Activated T-helper 1 cell treated with Interleukin-2 at 50 U/mL for 16 hours (primary cell): ENCODE measurements around the gene GDPD2.

Experiments used
- DNase-seq: peaks from one replicate; pipeline ENCODE4 v3.0.0-alpha.2; 2020; ENCODE audit warnings: low read depth

GDPD2 gene

DNA sequence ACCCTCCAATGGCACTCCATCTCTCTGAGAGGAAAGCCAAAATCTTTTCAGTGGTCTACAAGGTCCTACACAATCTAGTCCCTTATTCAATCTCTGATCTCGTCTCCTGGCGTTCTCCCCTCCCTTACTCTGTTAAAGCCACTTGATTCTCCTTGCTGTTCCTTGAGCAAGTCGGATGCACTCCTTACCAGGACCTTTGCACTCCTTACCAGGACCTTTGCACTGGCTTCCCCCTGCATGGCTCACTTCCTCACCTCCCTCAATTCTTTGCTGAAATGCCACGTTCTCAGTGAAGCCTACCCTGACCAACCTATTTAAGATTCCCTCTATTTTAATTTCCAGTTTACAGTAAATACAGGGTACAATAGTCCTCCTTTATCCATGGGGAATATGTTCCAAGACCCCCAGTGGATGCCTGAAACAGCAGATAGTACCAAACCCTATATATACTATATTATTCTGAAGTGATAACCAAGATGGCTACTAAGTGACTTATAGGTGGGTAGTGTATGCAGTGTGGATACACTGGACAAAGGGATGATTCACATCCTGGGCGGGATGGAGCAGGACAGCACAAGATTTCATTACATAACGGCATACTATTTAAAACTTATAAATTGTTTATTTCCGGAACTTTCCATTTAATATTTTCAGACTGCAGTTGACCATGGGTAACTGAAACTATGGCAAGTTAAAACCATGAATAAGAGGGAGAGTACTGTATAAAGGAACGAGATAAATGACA, 15.0 kb downstream of the GDPD2 start:
- no peak for DNase-seq

DNA sequence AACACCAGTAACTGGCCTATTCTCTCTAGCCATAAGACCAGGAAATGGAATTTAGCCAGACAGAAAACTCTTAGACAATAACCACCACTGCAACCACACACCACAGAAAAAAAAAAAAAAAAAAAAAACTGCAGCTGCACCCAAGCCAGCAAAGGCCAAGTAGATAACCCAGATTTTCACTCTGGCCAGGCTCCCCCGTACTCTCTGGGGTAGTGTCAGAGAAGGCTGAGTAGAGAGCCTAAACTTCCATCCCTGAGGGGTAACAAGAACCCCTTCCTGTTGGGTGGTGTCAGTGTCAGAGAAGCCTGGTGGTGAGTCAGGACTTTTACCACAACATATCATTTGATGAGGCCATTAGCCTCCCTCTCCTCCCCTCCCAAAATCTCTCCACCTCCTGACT, 15.9 kb downstream of the GDPD2 start:
- DNase-seq: no peak

DNA sequence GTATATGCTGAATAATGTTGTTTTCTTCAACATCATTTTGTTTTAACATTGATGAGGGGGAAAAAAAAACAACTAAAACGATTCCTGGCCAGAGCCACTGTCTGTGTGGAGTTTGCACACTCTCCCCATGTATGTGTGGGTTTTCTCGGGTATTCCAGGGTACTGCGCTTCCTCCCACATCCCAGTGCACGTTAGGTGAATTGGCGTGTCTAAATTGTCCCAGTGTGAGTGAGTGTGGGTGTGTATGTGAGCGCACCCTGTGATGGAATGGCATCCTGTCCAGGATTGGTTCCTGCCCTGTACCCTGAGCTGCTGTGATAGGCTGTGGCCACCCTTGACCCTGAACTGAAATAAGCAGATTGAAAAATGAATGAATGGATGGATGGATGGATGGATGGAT, 19.1 kb downstream of the GDPD2 start:
- DNase-seq: no peak

DNA sequence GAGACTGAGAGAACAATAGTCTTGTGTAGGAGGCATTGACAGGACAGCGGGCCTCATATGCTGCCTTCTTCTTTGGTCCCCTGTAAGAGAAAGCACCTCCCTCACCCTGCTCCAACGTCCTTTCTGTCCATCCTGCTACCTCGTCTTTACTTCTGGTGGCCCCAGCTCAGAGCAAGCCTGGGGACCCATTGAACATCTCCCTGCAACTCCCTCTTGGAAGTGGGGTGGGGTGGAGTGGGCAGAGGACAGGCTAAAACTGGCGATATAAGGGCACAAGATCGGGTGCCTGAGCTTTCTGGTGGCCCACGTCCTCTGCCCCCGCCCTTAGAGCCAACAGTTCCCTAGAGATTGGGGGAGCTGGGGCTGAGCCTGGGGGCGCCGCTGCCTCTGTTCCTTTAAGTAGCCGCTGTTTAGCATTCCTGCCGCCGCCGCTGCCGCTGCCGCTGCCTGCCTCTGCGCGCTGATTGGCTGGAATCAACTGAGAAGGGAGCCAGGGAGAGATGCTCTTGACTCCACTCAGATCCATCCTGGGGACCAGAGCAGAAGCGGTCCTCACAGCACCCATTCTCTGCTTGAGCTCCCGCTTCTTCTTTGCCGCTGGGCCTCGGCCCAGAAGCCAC, 21.3 kb downstream of the GDPD2 start, which contains the start of gene DLG3:
DLG3 (plus strand) TSS at position 510 of the 620 bp plus-strand sequence. CDS start 367 bp downstream, outside the sequence.
- no peak for DNase-seq

DNA sequence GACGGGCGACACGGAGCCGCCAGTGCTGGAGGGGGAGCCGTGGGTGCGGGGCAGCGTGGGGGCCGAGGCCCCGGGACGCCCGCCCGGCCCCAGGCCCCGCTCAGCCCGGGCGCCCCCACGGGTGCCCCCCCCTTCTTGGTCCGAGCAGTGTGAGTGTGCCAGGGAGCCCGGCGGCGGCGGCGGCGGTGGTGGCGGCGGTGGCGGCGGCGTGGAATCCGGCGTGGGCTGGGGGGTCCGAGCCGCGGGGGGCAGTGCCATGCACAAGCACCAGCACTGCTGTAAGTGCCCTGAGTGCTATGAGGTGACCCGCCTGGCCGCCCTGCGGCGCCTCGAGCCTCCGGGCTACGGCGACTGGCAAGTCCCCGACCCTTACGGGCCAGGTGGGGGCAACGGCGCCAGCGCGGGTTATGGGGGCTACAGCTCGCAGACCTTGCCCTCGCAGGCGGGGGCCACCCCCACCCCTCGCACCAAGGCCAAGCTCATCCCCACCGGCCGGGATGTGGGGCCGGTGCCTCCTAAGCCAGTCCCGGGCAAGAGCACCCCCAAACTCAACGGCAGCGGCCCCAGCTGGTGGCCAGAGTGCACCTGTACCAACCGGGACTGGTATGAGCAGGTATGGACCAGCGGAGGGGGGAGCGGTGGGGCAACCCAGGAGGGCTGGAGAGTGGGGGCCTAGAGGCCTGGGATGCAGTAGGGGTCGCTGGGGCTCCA, 22.0 kb downstream of the GDPD2 start:
- DNase-seq: no peak

DNA sequence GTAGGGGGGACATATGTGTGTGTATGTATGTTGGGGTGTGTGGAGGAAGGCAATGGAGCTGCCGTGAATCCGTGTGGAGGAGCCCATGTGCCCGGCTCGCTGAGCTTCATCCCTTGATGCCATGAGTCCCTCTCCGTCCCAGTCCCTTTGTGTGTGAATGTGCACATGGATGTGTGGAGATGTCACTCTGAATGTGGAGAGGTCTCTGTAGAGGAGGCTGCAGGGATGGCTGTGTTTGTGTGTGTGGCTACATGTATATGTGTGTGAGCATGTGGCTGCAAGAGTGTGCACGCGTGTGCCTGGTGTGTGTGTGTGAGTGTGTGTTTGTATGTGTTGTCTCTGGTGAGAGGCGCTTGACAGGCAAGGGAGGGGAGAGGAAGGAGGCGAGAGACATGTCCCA, 22.8 kb downstream of the GDPD2 start:
- DNase-seq: no peak

DNA sequence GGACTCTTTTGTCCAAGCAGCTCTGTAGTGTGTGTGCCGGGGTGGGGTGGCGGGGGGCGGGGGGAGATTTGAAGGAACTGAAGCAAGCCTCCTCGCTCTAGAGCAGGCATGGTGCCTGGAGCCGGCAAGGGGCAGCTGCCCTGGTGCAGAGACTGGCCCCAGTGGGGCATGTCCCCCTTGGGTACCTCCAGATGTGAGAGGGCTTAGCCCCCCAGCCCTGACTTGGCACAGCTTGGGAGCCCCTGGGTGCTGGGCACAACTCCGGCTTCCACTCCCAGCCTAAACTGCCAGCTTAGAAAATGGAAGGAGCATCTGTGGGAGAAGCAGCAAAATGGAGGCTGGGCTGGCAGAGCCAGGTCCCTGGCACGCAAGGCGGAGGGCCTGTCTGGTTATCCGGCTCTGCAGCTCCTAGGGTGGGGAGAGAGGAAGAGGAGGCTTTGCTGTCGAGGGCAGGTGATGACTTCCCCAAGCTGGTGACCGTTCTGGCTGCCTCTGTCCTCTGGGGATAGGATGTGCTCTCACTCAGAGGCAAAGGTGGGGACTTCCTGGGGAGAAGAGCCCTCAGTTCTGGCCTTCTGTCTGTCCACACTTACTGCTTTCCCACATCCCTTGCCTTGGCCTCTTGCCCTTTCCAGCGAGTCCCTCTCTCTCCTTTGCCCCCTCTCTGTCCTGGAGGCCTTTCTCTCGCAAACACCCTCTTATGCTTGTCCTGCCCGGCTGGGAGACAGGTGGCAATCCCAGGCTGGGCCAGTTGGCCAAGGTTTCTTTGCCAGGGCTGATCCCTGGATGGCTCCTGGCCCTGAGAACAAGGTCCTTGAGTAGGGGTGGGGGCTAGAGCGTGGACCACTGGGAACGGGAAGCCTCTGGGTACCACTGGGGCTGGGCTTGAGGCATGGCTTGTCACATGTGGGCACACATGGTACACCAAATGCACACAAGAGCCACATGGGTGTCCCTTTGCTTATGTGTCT, 23.6 kb downstream of the GDPD2 start:
- DNase-seq: no peak

DNA sequence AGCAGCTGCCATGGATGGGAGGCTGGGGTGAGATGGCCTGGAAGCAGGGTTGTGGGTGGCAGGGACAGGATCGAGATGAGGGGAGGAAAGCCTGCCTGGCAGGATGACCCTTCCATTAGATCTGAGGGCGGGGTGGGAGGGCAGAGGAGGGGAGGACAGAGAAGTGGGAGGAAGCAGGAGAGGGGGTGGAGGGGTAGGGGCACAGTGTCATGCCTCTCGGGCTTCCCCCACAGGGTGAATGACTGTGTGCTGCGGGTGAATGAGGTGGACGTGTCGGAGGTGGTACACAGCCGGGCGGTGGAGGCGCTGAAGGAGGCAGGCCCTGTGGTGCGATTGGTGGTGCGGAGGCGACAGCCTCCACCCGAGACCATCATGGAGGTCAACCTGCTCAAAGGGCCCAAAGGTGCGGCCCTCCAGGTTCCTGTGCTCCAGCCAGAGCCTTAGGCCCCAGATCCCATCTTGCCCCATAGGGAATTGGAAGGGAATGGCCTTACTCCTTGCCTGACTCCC, 26.4 kb downstream of the GDPD2 start:
- no peak for DNase-seq

DNA sequence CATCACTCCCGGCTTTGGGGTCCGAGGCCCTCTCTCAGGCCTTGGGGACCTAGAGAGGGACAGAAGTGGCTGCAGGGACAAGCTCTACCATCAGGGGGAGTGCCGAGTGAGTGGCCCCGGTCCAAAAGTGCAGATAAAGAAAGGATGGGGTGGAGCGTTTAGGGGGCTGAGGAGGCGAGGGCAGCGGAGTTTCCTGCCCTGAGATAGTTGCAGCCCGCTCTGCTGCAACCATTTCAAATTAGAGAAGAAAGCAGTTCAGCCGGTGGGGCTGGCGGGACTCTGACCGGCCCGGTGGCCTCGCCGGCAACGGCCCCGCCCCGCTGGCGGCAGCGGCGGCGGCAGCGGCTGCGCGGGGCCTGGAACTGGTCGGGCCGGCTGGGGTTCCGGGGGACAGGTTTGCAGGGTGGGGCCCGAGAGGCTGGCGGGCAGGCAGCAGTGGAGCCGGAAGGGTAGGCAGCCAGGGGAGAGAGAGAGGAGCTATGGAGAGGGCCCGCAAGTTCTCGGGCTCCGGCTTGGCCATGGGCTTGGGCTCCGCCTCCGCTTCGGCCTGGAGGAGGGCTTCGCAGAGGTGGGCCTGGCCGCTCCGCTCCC, 29.1 kb downstream of the GDPD2 start:
- peak; percentile 29 for DNase-seq

DNA sequence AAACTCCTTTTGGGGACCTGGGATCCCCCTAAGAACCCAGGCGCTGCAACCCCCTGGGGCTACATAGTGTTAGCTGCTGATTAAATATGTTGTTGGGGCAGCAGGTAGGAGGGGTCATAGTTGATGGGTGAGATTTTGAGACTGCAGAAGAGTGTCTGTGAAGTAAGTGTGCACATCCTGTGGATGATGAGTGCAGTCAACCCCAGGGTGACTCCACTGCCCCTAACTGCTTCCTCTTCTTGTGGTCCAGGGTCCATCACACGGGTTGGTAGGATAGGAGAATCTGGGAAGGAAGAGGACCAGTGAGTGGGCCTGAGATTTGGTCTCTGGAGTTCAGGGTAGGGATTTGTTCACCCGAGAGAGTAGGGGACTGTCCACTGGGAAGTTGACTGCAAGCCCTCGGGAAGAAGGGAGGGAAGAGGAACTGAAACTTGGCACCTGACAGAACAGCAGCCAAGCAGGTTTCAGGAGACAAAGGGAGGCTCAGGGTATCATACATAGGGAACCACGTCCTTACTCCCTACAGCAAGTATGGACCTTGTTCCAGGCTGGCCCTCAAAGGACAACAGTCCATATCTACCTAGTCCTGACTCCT, 30.0 kb downstream of the GDPD2 start:
- DNase-seq: no peak

DNA sequence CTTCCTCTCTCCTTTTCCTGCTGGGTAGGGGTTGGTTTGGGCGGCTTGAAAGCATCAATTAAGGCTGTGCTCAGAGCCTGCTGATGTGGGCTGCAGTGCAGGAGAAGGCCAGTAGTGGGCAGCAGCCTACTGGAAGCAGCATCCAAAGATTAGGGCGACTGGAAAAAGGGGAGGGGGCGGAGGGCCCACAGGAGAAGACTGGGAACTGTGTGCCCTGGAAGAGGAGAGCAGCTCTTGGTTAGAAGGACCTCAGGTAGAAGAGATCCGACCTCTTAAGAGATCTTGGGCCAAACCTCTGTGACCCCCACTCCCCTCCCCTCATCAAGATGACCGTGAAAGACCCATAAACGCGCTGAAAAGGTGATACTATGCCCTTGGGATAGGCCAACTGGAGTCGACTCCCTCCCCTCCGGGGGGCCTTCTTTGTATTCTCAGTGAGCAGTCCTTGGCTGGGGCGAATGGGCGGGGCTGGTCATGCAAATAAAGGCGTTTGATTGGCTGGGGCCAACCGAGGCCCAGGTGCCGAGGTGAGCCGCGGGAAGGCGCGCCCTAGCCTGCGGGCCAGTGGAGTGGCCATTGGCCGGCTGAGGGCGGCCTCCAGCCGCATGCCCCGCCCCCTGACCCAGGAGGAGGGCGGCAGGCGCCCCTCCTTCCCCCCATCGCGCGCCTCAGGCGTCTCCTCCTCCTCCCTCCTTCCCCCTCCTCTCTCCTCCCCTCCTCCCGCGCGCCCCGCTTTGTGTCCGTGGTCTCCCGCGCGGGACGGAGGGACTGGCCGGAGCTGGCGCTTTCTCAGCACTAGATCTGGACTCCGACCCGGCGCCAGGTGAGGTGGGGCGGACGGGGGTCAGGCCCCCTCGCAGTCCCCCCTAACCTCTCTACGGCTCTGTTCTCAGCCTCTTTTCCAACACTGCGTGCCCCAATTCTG, 31.6 kb downstream of the GDPD2 start:
- peak; percentile 46 for DNase-seq

DNA sequence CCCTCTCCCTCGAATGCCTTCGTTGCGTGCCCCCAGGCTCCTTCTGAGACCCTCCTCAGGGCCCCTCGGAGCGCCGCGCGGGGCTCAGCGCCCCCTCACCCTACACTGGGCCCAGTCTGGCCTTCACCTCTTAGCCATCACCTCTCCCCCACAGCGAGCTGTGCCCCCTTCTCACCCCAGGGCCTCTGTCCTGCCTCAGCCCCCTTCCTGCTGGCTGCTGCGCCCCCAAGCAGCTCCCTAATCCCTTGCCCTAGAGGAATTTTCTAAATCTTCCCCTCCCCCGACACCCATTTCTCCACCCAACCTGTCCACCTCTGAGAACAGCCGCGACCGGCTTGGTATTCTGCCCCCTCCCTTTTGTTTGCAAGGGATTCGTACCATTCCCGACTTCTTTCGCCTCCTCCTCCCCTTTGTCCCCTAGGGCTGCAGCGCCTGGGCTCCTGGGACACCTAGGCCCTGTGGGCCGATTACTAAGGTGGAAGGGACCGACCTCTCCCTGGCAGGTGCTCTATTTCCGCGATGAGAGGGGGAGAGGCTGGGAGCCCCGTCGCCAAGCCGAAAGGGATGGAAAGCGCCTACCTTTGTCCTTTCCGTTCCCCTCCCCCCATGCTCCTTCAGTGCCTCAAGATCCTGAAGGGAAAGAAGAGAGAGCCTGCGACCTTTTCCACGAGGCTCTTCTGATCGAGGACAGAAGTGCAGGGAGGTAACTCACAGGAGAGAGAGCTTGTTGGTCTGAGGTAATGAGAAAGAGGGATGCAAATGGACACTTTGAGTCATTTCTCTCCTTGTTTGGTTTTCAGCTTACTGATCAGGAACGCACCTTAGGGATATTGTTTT, 32.5 kb downstream of the GDPD2 start:
- DNase-seq: no peak

DNA sequence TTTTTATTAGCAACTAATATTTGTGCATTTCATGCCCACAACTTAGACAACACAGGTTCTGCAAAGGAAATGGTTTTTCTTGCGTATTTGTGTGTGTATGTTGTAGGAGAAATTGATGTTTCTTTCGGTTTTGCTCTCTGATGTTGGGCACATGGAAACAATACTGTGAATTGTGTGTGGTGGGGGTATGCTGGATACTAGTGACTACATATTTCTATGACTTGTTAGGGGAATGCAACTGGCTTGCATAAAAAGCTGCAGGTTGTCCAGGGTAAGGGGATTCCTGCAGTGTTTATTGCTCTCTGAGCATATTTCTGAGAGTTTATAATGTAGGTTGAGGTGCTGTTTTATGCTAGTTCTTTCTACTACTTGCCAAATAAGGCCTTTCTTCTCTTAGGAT, 33.1 kb downstream of the GDPD2 start:
- no peak for DNase-seq

DNA sequence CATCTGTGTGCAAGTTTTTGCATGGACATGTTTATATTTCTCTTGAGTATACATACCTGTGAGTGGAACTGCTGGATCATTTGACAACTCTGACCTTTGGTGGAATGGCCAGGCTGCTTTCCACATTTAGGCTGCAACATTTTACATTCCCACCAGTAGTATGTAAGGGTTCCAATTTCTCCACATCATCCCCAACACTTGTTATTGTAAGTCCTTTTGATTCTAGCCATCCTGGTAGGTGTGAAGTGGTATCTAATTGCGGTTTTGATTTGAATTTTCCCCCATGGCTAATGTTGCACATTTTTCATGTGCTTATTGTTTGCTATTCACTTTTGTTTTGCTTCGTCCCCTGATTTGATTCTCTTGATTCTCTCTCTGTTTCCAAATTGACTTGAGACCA, 37.9 kb downstream of the GDPD2 start:
- no peak for DNase-seq

DNA sequence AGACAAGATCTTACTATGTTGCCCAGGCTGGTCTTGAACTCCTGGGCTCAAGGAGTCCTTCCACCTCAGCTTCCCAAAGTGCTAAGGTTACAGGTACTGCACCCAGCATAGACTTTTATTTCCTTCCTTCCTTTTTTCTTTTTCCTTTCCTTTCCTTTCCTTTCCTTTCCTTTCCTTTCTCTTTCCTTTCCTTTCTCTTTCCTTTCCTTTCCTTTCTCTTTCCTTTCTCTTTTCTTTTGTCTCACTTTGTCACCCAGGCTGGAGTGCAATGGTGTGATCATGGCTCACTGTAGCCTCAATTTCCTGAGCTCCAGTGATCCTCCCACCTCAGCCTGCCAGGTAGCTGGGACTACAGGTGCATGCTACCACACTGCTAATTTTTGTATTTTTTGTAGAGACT, 40.9 kb downstream of the GDPD2 start:
- DNase-seq: no peak

DNA sequence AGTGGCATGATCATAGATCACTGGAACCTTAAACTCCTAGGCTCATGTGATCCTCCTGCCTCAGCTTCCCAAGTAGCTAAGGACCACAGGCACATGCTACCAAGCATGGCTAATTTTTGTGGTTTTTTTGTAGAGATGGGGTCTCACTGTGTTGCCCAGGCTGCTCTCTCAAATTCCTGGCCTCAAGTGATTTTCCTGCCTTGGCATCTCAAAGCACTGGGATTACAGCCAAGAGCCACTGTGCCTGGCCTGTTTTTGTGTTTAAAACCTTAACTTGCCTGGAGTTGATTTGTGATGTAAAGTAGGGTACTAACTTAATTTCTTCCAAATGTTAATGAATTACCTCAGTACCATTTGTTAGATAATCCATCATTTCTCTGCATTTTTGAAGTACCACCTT, 43.9 kb downstream of the GDPD2 start:
- DNase-seq: no peak

DNA sequence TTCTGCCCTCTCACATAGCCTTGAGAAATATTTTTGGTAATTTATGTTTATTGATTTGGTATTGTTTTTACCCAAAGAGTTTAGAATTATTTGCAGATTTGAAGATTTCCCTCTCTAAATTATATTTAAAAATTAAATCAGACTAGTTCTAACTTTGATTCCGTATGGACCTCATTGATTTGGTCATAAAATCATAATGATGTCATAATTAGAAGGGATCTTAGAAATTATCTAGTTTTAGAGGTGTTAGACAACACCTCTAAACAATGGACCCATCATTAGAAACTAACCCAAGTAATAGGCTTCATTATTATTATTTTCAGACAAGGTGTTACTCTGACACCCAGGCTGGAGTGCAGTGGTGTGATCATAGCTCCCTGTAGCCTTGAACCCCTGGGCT, 45.6 kb downstream of the GDPD2 start:
- DNase-seq: no peak

DNA sequence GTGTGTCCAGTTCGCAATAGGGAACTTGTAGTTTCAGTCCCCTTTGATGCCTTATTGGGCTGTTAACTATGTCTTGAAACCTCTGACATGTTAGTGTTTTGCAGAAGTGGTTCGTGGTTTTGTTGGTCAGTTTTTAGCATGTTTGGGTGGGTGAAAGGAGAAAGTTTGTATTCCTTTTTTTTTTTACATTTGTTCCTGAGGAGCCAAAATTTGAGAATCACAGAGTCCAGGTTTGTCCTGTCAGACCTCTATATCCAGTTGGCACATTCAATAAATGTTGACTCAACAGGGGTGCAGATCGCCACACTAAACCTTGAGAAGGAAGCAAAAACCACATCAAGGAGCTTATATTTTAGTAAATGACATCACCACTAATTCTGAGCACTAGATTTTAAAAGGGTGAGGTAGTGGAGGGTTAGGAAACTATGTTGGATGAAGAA, 47.8 kb downstream of the GDPD2 start:
- no peak for DNase-seq
